ENCODE data around the gene SPINK9.

DNA sequence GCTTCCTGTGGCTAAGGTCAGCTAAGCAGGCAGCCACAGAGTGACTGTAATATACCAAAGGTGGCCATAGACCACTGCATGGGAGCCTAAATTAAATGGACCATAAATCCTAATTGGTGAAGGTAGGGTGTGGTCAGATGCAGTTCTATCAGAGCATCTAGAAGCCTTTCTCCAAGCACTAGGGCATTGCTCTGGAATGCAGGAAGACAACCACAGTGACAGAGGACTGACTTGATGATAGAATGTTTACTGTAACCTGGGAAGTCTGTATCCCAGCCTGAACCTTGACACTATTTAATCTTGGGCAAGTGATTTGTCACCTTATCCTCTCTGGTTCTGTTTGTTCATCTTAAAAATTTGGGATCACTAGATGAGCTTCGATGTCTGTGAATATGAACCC is 50.7 kb downstream of the SPINK9 start:
- TF ChIP-seq POLR2AphosphoS5 (IDR thresholded peaks at IDR 0.05; ENCODE audit: low read depth, low read length) (no peak), CTCF (IDR thresholded peaks at IDR 0.05 in 2 of 3, conservative IDR thresholded peaks at IDR 0.05 in 1 of 3; ENCODE audit: borderline replicate concordance in 1 of 3, insufficient read depth in 1 of 3, low read depth in 2 of 3, low read length in 2 of 3) (no peak), SP1 (IDR thresholded peaks at IDR 0.05; ENCODE audit: low read depth) (no peak), EZH2 (IDR thresholded peaks at IDR 0.05) (no peak), POLR2A (IDR thresholded peaks at IDR 0.05; ENCODE audit: borderline replicate concordance, extremely low read depth, insufficient read depth, insufficient read length) (no peak), ATF3 (IDR thresholded peaks at IDR 0.05) (no peak), SIN3A (IDR thresholded peaks at IDR 0.05; ENCODE audit: low read depth) (no peak), ZNF274 (IDR thresholded peaks at IDR 0.05; ENCODE audit: low read depth, low read length) (no peak), TCF7L2 (IDR thresholded peaks at IDR 0.05; ENCODE audit: borderline replicate concordance, extremely low read depth, insufficient read depth, insufficient read length) (no peak), SRF (IDR thresholded peaks at IDR 0.05; ENCODE audit: low read depth) (no peak), RAD21 (IDR thresholded peaks at IDR 0.05; ENCODE audit: low read depth) (no peak), CEBPB (IDR thresholded peaks at IDR 0.05; ENCODE audit: low read depth) (no peak)
- TF ChIP-seq, protein P1, sequence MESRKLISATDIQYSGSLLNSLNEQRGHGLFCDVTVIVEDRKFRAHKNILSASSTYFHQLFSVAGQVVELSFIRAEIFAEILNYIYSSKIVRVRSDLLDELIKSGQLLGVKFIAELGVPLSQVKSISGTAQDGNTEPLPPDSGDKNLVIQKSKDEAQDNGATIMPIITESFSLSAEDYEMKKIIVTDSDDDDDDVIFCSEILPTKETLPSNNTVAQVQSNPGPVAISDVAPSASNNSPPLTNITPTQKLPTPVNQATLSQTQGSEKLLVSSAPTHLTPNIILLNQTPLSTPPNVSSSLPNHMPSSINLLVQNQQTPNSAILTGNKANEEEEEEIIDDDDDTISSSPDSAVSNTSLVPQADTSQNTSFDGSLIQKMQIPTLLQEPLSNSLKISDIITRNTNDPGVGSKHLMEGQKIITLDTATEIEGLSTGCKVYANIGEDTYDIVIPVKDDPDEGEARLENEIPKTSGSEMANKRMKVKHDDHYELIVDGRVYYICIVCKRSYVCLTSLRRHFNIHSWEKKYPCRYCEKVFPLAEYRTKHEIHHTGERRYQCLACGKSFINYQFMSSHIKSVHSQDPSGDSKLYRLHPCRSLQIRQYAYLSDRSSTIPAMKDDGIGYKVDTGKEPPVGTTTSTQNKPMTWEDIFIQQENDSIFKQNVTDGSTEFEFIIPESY (IDR thresholded peaks at IDR 0.05; ENCODE audit: extremely low read depth, insufficient replicate concordance, low read length): no peak
- TF ChIP-seq, protein P2, sequence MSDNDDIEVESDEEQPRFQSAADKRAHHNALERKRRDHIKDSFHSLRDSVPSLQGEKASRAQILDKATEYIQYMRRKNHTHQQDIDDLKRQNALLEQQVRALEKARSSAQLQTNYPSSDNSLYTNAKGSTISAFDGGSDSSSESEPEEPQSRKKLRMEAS (IDR thresholded peaks at IDR 0.05): no peak
